ENCODE data around the gene DPP10.

The DPP10 gene

DNA sequence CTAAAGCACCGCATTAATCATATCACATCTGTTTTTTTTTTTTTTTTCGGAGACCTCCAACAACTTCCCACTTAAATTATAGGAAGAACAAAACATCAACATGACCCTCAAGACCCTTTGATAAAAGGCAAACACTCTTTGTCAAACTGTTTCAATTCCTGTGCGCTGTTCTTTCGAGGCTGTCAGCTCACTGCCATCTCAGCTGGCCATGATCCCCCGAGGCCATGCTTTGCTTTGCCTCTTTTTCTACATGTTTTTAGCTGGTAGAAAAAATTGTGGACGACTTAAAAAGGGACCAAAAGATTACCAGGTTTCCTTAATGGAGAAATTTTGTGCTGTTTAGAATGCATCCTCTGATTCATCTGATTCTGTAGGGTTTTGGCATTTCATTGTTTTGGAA lies 138.2 kb downstream of the DPP10 start:
- no peak for DNase-seq (ENCODE audit: low read depth in 1 of 2, low spot score in 1 of 2)

DNA sequence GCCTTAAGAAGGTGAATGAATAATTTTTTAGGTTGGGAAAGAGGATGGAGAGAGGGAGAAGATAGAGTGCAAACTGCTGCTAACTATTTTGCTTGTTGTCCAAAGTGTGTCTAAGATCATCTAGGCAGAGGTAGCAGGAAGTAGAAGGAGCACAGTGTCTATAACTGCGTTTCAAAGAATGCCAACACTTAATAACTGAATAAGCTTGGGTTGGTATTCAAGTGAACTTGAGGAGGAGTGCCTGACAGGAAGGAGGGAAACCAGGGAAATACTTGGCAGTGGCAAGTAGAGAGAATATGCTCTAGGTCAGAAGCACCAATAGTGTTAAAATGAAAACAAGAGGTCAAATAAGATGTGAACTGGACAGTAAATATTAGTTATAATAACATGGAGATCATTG lies 155.9 kb downstream of the DPP10 start:
- DNase-seq (ENCODE audit: low read depth in 1 of 2, low spot score in 1 of 2) = no peak

DNA sequence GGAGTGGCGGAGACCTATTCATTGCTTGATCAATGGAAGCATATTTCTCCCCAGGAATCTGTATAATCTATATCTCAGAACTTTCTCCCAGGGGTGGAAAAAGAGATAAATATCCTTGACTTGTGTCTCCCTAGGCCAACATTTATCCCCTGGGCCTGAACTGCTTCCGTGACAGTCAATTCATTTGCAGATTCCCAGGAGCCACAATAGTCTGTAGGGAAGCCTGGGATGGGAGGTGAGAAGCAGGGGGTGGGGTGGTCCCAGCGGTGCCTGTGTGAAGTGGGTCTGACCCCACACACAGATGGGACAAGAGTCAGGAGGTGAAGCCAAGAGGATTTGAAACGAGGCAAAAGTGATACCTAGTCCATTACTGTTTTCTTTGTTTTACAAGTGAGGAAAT lies 166.8 kb downstream of the DPP10 start:
- no peak for DNase-seq (ENCODE audit: low read depth in 1 of 2, low spot score in 1 of 2)

DNA sequence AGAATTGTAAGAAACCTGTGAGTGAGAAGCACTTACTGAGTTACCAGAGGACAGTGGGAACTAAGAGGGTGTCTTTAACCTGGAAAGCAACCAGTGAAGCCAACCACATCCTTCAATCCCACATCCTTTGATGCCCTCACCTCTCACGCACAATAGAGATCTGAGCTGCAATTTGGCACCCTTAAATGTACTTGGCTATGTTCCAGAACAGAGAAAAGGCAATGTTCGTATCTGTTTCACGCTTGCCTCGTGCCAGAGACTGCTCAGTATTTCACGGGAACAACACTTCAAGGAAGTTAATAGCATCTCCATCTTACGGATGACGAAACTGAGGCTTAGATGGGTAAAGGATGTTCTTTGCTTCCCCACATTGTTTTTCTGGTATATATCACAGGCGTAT lies 167.4 kb downstream of the DPP10 start:
- no peak for DNase-seq (ENCODE audit: low read depth in 1 of 2, low spot score in 1 of 2)

DNA sequence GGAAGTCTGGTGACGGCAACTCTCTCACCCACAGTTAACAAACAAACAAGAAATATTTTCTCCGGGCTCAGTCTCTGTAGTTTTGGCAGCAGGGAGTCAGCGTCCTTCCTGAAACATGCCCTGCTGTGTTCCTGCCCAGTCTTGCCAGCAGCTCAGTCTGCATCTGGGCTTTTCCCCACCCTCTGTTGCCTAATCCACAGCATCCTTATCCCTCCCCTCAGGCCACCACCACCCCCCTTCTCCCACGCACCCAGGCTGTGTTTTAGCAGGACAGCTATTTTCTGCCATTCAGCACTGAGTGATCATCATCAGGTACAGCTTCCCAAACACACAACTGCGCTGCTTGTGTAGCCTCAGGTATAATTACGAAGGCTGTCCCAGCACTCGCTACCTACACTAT lies 168.2 kb downstream of the DPP10 start:
- no peak for DNase-seq (ENCODE audit: low read depth in 1 of 2, low spot score in 1 of 2)

DNA sequence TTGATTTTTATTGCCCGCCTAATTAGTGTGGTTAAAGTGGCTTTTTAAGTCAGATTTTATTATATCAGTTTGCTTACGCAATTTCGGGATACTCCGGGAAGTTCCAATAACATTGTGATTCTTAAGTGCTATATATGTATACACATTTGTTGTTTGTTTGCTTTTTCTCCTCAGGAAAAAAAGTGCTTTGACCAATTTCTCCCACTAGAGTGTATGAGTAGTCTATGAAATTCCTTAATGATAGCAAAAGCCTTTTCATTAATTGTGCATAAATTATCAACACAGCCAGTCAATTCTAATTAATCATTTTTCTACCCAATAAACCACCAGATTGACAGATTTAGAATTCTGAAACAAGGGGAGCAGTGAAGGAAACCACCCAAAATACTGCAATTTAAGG lies 172.2 kb downstream of the DPP10 start:
- no peak for DNase-seq (ENCODE audit: low read depth in 1 of 2, low spot score in 1 of 2)

DNA sequence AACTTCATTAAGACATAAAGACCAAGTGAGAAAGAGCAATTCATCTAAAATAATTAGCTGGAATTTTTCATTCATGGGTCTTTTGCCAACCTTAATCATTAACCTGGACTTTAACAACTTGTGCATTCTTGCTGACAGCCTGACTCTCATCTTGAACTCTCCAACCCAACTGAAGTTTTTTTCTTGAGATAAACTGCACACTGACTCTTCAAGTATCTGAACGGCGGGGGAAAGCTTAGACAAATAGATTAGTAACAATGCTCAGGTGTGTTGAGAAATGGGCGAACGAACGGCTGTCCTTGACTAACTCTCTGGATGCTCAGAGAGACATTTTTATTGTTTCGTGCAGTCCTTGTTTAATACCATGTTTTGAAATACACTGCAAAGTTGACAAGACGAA lies 186.0 kb downstream of the DPP10 start:
- no peak for DNase-seq (ENCODE audit: low read depth in 1 of 2, low spot score in 1 of 2)

DNA sequence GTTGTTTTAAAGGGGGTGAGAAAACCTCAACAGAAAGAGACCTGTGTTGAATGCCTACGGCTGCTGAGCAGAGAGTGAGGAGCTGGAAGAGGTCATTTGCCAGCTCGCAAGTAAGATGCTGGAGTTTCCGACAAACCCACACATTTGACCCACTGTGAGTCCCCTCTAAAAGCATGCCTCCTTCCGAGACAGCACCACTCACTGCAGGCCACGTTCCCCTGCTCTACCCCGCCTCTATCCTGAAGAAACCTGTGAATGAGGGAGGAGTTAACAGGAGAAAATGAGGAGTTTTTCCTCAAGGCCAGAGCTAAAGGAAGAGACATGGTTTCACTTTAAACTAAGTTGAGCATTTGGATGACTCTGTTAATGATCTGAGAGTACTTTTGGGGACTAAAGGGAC lies 188.7 kb downstream of the DPP10 start:
- DNase-seq (ENCODE audit: low read depth in 1 of 2, low spot score in 1 of 2) = no peak

DNA sequence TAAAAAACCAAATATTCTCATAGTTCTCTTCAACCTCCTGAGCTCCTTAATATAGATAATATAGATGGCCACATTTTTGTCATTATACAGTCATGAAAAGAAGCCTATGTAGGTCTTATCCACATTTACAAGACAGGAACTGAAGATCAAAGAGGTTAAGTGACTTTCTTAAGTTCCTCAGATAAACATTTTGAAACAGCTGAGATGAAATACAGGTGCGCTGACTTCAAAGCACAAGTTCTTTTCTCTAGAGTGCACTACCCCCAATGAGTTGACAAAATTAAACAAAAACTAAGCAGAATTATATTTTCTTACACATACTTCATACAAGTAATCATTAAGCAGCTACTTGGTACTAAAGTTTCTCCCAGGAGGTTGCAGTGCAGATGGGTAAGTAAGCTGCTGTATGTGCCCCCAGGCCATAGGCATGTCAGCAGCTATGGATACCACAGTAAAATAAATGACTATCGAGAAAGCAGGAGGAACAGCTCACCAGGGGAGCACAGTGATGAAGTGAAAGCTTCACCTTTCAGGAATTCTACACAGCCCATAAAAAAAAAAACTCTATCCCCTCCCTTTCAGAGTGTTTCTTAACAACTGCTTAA lies 199.8 kb downstream of the DPP10 start:
- DNase-seq (ENCODE audit: low read depth in 1 of 2, low spot score in 1 of 2) = no peak

DNA sequence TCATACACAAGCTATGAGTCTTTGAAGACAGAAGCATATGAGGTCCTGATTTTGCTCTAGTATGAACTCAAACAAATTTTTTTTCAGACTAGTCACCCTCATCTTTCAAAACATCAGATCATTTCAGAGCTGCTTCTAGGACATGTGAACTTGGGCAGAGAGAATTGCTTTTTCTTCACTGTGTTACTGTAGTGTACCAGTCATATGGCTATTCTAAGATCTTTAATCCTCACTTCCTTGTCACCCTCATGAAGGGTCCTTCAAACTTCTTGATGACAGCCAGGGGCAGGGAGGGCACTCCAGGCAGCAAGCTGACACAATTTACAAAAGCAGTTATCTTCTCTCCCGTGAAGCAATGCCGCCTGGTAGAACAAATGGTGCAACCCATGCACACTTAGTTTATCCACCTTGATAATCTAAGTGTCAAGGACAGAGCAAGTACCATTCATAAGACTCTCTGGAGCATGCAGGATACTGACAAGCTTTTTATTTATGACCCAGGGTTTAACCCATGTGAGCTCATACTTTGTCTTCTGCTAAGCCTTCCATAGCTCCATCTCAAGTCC lies 200.6 kb downstream of the DPP10 start:
- no peak for DNase-seq (ENCODE audit: low read depth in 1 of 2, low spot score in 1 of 2)

DNA sequence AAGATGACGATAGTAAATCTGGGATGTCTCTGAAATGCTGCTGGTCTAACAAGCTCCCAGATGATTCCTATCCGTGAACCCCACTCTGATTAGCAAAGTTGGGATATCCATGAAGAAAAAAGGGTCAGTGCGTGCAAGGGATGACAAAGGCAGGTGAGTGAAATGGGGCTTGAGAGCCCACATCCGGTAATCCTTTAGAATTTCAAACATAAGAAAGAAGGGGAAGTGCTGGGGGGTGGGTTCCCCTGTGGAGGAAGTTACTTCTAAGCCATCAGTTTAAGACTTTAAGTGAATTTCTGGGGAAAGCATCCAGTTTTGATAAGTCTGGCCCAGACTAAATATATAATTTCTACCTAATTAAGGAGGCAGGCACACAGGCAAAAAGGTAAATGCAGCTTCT lies 209.5 kb downstream of the DPP10 start:
- no peak for DNase-seq (ENCODE audit: low read depth in 1 of 2, low spot score in 1 of 2)

DNA sequence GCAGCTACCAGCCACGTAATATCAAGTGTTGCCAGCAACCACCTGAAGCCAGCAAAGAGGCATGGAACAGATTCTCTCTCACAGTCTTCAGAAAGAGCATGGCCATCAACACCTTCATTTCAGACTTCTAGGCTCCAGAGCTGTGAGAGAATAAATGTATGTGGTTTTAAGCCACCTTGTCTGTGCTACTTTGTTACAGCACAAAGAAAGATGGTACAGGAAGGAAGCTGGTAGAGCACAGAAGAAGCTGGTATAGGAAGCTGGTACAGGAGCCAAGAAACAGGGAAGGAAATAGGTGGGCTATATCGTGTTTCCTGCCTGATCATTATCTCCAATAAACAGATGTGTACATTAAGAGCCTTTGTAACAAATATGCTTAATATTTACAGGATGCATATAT lies 217.4 kb downstream of the DPP10 start:
- no peak for DNase-seq (ENCODE audit: low read depth in 1 of 2, low spot score in 1 of 2)

DNA sequence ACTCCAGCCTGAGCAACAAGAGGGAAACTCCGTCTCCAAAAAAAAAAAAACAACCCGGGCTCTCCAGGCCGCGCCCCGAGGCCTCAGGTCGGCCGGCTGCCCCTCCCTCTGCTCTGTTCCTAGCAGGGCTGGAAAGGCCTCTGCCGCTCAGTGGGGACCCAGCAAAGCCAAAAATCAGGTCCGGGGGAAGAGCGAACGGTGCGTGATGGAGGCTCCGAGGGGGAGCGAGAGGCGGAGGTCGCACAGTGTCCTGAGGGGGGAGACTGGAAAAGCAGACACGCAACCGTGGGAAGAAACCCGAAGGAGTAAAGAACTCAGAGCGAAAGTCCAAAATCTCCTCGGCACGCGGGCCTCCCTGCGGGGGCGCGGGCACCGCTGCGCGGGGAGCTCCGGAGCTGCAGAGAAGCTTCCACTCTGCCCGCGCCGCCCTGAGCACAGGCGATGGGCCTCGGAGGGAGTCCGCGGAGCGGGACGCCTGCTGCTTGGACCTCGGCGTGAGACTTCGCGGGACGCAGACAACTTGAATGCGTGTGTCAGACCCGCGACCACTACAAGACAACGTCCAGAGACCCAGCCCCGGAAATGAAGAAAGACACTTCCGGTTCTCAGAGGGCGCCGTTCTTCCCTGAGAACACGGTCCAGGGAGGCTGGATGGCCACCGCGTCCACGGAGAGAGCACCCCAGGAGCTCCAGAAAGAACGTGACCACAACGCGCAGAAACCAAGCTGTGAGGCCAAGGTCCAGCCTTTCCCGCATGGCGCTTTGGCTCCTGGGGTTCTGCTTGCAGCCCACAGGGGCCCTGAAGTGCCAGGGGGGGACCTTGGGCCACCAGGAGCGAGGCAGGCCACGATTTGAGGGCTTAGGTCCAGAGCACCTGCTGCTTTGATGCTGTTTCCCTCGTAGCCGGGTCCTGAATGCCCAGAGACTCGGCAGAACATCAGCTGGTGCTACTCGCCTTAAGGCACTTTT lies 219.8 kb downstream of the DPP10 start:
- no peak for DNase-seq (ENCODE audit: low read depth in 1 of 2, low spot score in 1 of 2)

DNA sequence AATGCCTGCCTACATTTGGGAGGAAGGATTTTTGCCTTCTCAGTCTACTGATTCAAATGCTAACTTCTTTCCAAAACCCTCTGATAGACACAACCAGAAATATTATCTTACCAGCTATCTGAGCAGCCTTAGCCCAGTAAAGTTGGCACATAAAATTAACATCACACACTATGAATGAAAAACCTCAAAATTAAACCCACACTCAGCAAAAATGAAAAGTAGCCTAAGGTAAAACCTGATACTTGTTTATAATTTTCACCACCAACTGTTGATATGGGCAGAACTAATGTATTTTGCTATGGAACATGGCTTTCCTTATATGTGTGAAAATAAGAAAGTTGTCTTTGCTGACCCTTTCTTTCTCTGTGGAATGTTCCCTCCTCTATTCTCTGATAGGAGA lies 226.0 kb downstream of the DPP10 start:
- no peak for DNase-seq (ENCODE audit: low read depth in 1 of 2, low spot score in 1 of 2)

DNA sequence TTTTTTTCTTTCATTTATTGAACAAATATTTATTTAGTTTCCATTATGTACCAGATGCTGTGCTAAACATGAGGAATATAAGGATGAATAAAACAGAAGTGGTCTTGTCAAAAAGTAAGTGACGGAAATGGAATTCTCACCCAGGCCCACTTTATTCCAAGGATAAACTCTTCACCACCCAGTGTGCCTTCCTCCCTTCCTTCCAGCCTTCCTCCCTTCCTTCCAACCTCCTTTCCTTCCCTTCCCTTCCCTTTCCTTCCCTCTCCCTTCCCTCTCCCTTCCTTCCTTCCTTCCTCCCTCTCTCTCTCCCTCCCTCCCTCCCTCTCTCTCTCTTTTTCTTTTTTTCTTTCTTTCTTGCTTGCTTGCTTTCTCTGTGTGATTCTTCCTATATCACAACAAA lies 240.8 kb downstream of the DPP10 start:
- no peak for DNase-seq (ENCODE audit: low read depth in 1 of 2, low spot score in 1 of 2)

DNA sequence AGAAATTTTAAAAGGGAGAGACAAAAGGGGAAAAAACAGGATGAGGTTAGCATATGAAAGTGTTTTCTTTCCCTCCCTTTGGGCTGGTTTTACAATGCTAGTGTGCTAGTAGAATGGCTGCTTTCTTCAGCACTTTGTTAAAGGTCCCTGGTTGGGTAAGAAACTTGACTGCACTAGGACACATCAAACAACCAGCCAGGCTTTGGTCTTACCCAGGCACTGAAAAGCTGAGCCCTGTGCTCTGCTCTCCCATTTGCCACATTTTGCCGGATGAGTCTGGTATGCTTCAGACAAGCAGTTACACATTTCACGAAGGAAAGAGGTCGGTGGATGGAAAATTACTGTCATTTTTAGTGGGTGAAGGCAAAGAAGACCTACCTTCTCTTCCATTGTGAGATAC lies 242.0 kb downstream of the DPP10 start:
- DNase-seq (ENCODE audit: low read depth in 1 of 2, low spot score in 1 of 2) = no peak

DNA sequence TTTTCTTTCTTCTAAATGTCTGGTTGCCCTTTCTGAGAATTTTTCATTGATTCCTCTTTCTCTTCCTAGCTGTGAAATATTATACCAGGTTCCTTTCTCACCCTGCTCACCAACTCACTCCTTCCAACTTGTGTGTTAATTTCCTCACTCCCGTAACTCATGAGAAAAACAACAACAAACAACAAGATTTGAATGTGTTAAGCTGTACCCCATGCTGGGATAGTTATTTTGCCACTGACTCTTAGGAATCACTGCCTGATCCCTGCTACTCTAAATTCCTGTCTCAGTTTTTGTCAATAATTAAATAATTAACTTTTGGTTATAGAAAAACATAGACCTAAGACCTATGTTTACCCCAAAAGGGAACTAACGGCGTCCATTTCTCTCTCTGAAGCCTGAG lies 242.7 kb downstream of the DPP10 start:
- DNase-seq (ENCODE audit: low read depth in 1 of 2, low spot score in 1 of 2) = no peak

DNA sequence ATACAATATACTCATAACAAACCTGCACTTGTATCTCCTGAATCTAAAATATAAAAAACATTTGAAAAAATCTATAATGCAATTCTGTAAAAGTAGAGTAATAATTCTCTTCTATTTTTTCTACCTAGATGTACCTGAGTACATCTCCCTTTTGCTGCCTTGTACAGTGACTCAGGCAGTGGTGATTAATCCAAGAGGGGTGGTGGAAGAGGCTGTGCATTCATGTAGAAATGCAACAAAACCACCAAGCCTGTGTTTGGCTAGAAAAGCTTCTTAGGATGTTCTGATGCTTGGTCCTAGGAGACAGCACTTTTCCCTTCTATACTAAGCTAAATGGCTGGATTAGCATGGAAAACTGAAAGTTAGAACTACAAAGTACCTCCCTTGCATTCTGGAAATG lies 245.8 kb downstream of the DPP10 start:
- DNase-seq (ENCODE audit: low read depth in 1 of 2, low spot score in 1 of 2) = no peak

DNA sequence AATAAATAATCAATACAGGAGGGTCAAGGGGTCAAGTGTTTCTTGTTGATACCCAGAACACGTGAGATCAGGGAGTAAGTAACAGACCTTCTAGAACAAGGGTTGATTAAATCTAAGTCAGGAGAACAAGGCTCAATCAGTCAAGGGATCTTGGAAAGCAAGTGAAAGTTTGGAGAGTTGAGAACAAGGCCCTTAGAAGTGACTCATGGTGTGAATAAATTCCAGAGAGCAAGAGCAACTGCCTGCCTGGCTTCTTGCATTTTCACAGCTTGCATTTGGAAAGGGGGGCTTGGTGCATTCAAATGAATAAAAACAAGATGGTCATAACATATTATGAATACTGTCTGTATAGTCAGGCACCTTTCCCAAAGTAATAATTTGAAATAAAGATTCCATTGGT lies 256.1 kb downstream of the DPP10 start:
- DNase-seq (ENCODE audit: low read depth in 1 of 2, low spot score in 1 of 2) = no peak

DNA sequence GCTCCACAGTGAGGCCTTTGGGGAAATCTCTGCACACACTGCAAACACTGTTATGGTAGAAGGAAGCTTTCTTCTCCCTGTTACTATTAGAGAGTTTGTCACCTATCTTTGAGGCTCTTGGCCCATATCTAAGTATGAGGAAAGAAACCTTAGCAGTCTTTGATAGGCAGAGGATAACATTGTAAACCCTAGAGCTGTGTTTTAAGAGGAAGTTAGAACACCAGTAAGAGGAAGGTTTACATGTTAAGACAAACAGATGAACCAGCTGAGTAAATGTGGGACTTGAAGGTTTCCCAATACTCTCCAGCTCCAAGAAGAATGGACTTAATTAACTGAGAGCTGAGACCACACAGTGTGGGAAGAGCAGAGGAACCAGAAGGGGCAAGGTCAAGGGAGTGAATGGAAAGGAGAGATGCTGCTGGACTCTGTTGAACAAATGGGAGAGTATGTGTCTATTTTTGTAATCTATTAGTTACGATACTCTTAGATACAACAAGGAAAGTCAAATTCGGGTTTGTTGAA lies 257.0 kb downstream of the DPP10 start:
- DNase-seq (ENCODE audit: low read depth in 1 of 2, low spot score in 1 of 2) = no peak

DNA sequence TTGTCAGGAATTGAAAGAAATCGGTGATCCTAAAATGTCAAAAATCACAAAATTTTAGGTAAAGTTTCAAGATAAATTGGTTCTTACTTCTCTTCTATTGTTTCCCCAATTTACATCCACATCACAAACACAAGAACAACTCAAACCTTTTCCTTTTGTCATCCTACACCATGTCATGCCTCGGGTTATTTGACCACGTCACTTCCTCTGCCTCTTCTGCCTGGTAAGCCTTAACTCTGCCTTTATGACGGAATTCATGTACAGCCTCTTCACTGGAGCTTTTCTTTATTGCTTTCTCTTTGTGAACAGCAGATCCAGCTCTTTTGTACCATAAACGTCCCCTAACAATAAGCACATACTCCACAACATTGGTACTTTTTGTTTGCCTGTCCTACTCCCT lies 258.0 kb downstream of the DPP10 start:
- DNase-seq (ENCODE audit: low read depth in 1 of 2, low spot score in 1 of 2) = no peak
